ENCODE data around the gene BTNL3. TPM values are rescaled to one million over a fixed set of nuclear protein-coding genes. Genes with fewer than 3 reads are reported as not detected.

The BTNL3 gene
- polyA plus RNA-seq, 1 of the 3 experiments (the other 2 are of a cell fraction), result not detected

- H3K4me3 ChIP-seq (ENCODE audit: low read depth in 2 of 2, low read length in 1 of 2), result no peak overlapping the region
- H3K4me1 ChIP-seq (ENCODE audit: control insufficient read depth in 1 of 2, insufficient read depth in 2 of 2, low read depth in 1 of 2, low read length in 1 of 2), result no peaks in the 10 kb centered on the region
- no peak for DNase-seq
- CTCF ChIA-PET, result interaction anchor here (0.7 kb wide), 1 partner anchor 286 kb away, joined by 3 read pairs; no protein-coding TSS in a partner anchor
- H2AFZ ChIP-seq (ENCODE audit: low read depth), result no peak overlapping the region
- POLR2A ChIA-PET, result no interaction called here
- no peaks in the 10 kb centered on the region for H3K9me3 ChIP-seq
- WGBS (ENCODE audit: low lambda C conversion rate), result 0% methylated on average over 1 of the region's 5 CpGs
- H3K27ac ChIP-seq (ENCODE audit: low read depth in 2 of 2, low read length in 1 of 2), result no peak overlapping the region
- H3K4me2 ChIP-seq, result no peak overlapping the region
- H4K20me1 ChIP-seq (ENCODE audit: insufficient read depth), result no peaks in the 10 kb centered on the region
- no peak overlapping the region for H3K9ac ChIP-seq
- H3K36me3 ChIP-seq (replicated peaks in 1 of 2; ENCODE audit: control insufficient read depth in 1 of 2, insufficient read depth in 2 of 2, low read length in 1 of 2), result no peaks in the 10 kb centered on the region
- H3K9me2 ChIP-seq, result no peaks in the 10 kb centered on the region
- no peaks in the 10 kb centered on the region for H3K27me3 ChIP-seq (ENCODE audit: insufficient read depth)
- H3F3A ChIP-seq (replicated peaks; ENCODE audit: insufficient read depth), result no peaks in the 10 kb centered on the region
- no peak for TF ChIP-seq GATA2 (CRISPR knock-in tag; IDR thresholded peaks at IDR 0.05)
- no peak for TF ChIP-seq POLR2AphosphoS5 (IDR thresholded peaks at IDR 0.05; ENCODE audit: low read depth, low read length)
- H3K79me2 ChIP-seq (ENCODE audit: insufficient read depth), result no peaks in the 10 kb centered on the region
Observed at GRCh38 chr5:180990882-180991242, 2.2 kb downstream of the BTNL3 start.

- Histone ChIP-seq H3K9ac (no peak overlapping the region), H2AFZ (ENCODE audit: low read depth) (no peak overlapping the region), H3K36me3 (replicated peaks in 1 of 2; ENCODE audit: control insufficient read depth in 1 of 2, insufficient read depth in 2 of 2, low read length in 1 of 2) (no peaks in the 10 kb centered on the region), H3K4me2 (no peak overlapping the region), H3K27me3 (ENCODE audit: insufficient read depth) (peaks cover 3% of the 10 kb centered on the region; the same call in 1 of the 2 replicates), H3K9me3 (no peaks in the 10 kb centered on the region), H3F3A (replicated peaks; ENCODE audit: insufficient read depth) (no peaks in the 10 kb centered on the region), H3K79me2 (ENCODE audit: insufficient read depth) (no peaks in the 10 kb centered on the region), H3K9me2 (no peaks in the 10 kb centered on the region), H3K4me1 (ENCODE audit: control insufficient read depth in 1 of 2, insufficient read depth in 2 of 2, low read depth in 1 of 2, low read length in 1 of 2) (no peaks in the 10 kb centered on the region), H4K20me1 (ENCODE audit: insufficient read depth) (no peaks in the 10 kb centered on the region), H3K4me3 (ENCODE audit: low read depth in 2 of 2, low read length in 1 of 2) (no peak overlapping the region), H3K27ac (ENCODE audit: low read depth in 2 of 2, low read length in 1 of 2) (no peak overlapping the region)
- no peak for TF ChIP-seq USF2 (IDR thresholded peaks at IDR 0.05; ENCODE audit: borderline replicate concordance, low read depth, low read length)
- no peak for TF ChIP-seq TAF1 (IDR thresholded peaks at IDR 0.05; ENCODE audit: borderline replicate concordance, low read depth, low read length)
- no peak for TF ChIP-seq MEF2A (IDR thresholded peaks at IDR 0.05; ENCODE audit: borderline replicate concordance, low read depth)
- no peak for TF ChIP-seq MAX (IDR thresholded peaks at IDR 0.05; ENCODE audit: low read depth)
- no peak for TF ChIP-seq RCOR1 (IDR thresholded peaks at IDR 0.05; ENCODE audit: low read length)
- no peak for TF ChIP-seq EP300 (IDR thresholded peaks at IDR 0.05; ENCODE audit: borderline replicate concordance in 1 of 2, low read depth in 1 of 2, low read length in 1 of 2)
- TF ChIP-seq GABPA (IDR thresholded peaks at IDR 0.05; ENCODE audit: low read depth), result no peak
- no peak for TF ChIP-seq USF1 (IDR thresholded peaks at IDR 0.05; ENCODE audit: borderline replicate concordance, low read depth)
- no peak for TF ChIP-seq ELF1 (IDR thresholded peaks at IDR 0.05)
- no peak for TF ChIP-seq EZH2phosphoT487 (IDR thresholded peaks at IDR 0.05; ENCODE audit: borderline replicate concordance, low read depth)
- POLR2A ChIA-PET, result no interaction called here
- CTCF ChIA-PET, result no interaction called here
- DNase-seq, result no peak
Observed at GRCh38 chr5:181001947-181002346, 13.3 kb downstream of the BTNL3 start.
